Measurements from ENCODE around the gene PIP4K2B.

GRCh38 chr17:38750312-38751121, 48.8 kb downstream of the PIP4K2B start:
- TF ChIP-seq CTCF (conservative IDR thresholded peaks at IDR 0.05; ENCODE audit: low read depth, low read length) (no peak), EZH2 (IDR thresholded peaks at IDR 0.05; ENCODE audit: borderline replicate concordance, low read depth, low read length, poor library complexity, severe bottlenecking) (no peak)
